Measurements from ENCODE around the gene DOK1.

The DOK1 gene

DNA sequence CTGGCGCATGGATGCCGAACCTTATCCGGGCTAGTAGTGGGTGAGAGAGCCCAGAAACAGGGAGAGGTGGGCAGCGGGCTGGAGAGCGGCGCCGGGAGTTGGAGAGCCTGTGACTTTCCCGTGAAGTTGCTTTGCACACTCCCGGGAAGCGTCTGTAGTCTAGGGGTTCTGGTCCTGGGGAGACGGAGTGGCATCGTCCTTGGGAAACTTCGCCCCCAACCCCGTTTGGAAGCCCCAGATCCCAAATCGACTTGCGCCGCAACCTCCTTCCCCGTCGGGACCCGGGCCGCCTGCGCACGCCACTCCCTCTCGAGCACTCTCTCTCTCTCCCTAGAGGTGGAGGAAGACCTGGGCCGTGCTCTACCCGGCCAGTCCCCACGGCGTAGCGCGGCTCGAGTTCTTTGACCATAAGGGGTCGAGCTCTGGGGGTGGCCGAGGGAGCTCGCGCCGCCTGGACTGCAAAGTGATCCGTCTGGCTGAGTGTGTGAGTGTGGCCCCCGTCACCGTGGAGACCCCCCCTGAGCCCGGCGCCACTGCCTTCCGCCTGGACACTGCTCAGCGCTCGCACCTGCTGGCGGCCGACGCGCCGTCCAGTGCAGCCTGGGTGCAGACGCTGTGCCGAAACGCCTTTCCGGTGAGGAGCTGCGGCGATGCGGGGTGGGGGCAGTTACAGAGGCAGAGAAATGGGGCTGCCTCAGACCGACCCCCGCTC lies 456 bp downstream of the DOK1 start:
- no peak for TF ChIP-seq CTCF (IDR thresholded peaks at IDR 0.05; ENCODE audit: low read length, missing control alignments)
- H3K4me3 ChIP-seq (replicated peaks; ENCODE audit: low read depth, low read length), result peak overlapping the region; percentile 95
- DNase-seq (ENCODE audit: low read depth), result no peak

GRCh38 chr2:74555610-74556103 lies 1.1 kb downstream of the DOK1 start:
- peak overlapping the region; percentile 95 for H3K4me3 ChIP-seq (replicated peaks; ENCODE audit: low read depth, low read length)
- no peak for DNase-seq (ENCODE audit: low read depth)
- no peak for TF ChIP-seq CTCF (IDR thresholded peaks at IDR 0.05; ENCODE audit: low read length, missing control alignments)

GRCh38 chr2:74556159-74556558 lies 1.6 kb downstream of the DOK1 start:
- no peak for TF ChIP-seq CTCF (IDR thresholded peaks at IDR 0.05; ENCODE audit: low read length, missing control alignments)
- H3K4me3 ChIP-seq (replicated peaks; ENCODE audit: low read depth, low read length), result no peak overlapping the region
- DNase-seq (ENCODE audit: low read depth), result no peak

DNA sequence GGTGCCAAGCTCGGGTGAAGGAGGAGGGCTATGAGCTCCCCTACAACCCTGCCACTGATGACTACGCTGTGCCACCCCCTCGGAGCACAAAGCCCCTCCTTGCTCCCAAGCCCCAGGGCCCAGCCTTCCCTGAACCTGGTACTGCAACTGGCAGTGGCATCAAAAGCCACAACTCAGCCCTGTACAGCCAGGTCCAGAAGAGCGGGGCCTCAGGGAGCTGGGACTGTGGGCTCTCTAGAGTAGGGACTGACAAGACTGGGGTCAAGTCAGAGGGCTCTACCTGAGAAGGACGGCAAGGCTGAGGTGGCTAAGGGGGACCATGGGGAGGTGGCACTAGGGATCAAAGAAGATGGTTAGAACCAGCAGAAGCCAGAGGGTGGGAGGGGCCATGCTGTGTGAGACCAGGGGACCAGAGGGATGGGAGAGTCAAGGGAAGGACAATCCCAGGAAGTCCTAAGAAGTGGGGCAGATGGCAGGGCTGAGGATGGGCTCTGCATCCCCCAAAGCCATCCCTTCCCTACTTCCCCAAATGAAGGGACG lies 2.4 kb downstream of the DOK1 start:
- no peak for DNase-seq (ENCODE audit: low read depth)
- H3K4me3 ChIP-seq (replicated peaks; ENCODE audit: low read depth, low read length), result no peak overlapping the region
- no peak for TF ChIP-seq CTCF (IDR thresholded peaks at IDR 0.05; ENCODE audit: low read length, missing control alignments)

DNA sequence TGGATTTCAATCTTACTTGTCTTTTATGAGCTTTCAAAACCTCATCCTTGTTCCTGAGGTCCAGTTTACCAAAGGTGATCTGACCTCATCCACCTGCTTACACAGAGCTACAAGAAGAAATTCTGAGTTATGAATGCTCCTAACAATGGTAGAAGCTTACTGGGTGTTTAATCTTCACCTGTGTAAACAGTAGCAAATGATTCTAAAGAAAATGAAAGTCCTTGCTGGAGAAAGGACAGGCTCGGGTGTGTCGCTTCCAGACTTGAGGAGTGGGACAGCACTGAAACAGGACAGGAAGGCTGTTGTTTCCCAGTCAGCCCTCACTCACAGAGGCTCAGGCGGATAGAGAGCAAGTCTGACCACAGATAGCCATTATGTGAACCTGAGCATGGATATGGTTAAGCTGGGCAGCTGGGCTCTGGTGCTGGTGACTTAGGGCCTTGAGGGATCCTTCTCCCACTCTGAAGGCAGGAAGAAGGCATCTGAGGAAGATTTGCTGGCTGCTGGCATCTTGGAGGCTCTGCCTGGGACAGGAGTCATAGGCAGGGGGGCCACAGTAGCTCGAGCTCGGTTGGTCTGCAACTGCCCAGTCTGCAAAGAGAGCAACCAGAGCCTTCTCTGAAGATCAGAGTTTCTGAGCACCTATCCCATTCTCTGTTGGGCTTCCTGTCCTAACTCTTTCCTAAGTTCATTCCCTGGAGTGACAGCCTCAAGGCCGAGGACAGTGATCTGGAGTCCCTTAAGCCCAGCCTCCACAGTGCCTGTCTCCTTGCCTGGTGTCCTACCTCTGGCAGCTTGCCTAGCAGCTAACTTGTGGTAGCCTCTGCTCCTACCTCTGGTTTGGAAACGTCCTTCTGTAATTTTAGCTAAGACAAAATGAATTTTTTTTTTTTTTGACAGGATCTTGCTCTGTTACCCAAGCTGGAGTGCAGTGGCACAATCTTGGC lies 4.0 kb downstream of the DOK1 start:
- no peak for DNase-seq (ENCODE audit: low read depth)
- no peak overlapping the region for H3K4me3 ChIP-seq (replicated peaks; ENCODE audit: low read depth, low read length)
- TF ChIP-seq CTCF (IDR thresholded peaks at IDR 0.05; ENCODE audit: low read length, missing control alignments), result no peak

DNA sequence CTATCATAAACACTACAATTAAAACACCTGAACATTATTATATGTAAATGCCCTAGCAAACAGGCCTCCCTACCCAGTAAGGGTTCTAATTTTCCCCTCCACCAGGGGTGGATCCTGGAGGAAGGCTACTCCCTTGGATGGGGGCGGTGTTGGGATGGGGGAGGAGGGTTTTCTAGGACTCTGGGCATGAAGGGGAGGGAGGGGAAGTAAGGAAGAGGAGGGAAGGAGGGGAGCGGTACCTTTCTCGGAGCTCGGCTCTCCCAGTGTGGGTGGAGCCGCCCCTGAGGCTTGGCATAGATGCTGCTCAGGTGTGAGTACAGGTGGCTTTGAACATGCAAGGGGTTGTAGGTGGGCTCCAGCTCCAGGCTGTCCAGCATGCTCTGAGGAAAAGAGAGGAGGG lies 5.4 kb downstream of the DOK1 start:
- TF ChIP-seq CTCF (IDR thresholded peaks at IDR 0.05; ENCODE audit: low read length, missing control alignments), result no peak
- DNase-seq (ENCODE audit: low read depth), result no peak
- no peak overlapping the region for H3K4me3 ChIP-seq (replicated peaks; ENCODE audit: low read depth, low read length)
